NOMO-1 treated with DMSO at 0.1 percent for 48 hours (cell line): ENCODE results near the gene PHLDA2.
A peak's percentile ranks its signal among the peaks of the same experiment; 100 is the strongest.
"Not testable (repeated sequence)": the region's sequence is repeated elsewhere in the genome, so short reads cannot be mapped to it uniquely, and the experiment has no call there.

Experiments used
- DNase-seq: peaks from one replicate; lab custom pipeline; 2025; ENCODE audit not compliant: unreplicated experiment; lab: John Stamatoyannopoulos, UW

The PHLDA2 gene

DNA sequence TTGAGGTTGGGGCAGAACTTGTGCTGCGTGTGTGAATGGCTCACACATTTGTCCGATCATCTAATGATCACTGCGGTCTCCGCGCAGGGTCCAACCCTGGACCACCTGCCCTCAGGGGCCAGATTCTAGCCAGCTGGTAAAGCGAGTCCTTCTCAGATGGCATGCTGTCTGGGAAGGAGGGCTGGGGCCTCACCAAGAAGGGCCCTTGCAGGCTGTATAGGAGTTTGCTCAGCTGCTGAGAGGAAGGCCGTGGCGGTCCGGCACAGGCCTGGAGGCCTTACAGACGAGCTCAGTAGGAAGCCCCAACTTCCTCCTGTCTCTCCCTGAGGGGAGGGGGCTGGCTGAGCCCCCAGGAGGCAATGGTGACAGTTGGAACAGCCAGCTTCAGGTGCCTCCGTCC lies 13.7 kb downstream of the PHLDA2 start:
- no peak for DNase-seq

DNA sequence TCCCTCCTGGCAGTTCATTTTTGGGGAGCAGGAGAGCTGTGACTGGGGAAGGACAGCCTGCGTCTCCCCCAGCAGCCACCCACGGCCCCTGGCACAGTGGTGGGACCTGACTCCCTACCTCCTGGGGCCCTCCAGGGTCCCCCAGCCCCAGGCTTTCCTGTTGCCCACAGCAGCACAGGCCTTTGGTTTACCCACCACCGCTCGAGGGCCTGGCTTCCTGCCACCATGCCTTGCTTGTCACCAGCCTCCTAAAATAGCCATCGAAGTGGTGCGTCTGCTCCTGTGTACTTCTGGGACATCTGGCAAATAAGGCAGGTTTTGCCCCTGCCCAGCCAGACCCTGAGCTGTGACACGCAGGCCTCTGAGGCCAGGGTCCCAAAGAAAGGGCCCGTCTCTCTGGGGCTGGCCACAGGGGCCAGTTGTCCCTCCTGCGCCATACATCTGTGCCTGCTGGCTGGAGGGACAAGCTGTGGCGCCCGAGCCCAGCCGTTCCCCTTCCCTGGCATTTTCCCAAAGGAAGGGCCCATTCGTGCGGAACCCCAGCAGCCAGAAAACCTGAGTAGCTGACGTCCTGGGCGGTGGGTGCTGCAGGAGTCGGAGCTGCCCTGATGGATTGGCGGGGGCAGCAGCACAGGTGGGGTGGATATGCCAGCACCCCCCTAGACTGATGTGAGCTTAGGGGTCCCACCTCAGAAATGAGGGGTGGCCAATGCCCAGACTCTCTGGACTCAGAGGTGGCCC lies 14.6 kb downstream of the PHLDA2 start:
- no peak for DNase-seq

DNA sequence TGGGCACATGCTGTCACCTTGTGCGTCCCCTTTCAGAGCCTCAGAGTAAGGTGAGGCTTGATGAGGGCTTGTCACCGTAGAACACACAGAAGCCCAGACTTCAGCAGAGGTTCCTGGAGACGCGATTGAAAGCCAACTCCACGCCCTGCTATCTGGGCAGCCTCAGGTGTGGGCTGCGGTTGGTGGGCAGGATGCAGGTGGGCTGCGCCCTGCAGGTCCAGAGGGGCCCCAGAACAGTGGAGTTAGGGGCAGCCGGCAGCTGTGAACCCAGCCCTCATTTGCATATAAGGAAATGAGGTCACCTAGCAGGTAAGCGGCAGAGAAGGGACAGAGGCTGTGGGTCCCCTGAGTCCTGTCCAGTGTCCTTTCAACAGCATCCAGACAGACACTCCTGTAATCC lies 15.4 kb downstream of the PHLDA2 start:
- no peak for DNase-seq

DNA sequence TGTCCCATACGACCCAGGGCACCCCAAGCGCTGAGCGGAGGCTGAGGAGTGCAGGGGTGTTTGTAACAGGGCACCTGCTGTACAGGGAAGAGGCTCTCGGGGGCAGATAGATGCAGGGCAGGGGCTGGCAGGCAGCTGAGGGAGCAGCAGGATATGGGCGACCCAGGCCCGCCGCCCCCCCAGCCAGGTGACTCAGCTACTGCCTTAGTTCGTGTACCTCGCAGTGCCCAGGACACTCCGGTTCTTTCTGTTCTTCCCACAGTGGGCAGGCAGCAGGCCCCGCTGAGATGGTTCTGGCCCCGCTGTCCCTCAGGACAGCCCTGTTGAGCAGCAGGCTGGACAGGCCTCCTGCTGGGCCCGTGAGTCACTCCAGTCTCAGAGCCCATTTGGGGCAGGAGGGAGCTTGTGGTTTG lies 16.2 kb downstream of the PHLDA2 start:
- DNase-seq = no peak

DNA sequence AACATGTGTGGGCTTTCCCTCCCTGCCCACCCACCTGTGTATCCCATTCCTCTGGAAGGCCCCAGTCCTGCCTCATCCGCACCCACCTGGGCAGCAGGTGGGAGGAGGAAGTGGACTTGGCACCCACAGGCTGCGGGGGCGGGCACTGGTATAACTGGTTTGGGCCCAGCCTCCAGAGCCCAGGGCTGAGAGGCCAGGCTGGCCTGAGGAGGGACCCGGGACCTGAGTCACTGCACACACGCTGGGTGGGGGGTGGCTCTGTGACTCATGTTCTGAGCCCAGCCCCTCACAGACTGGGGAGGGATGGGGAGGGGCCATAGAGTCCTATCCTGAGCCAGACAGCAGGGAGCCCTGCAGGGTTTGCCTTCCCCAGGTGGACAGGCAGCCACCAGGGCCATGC lies 16.7 kb downstream of the PHLDA2 start:
- DNase-seq = no peak

DNA sequence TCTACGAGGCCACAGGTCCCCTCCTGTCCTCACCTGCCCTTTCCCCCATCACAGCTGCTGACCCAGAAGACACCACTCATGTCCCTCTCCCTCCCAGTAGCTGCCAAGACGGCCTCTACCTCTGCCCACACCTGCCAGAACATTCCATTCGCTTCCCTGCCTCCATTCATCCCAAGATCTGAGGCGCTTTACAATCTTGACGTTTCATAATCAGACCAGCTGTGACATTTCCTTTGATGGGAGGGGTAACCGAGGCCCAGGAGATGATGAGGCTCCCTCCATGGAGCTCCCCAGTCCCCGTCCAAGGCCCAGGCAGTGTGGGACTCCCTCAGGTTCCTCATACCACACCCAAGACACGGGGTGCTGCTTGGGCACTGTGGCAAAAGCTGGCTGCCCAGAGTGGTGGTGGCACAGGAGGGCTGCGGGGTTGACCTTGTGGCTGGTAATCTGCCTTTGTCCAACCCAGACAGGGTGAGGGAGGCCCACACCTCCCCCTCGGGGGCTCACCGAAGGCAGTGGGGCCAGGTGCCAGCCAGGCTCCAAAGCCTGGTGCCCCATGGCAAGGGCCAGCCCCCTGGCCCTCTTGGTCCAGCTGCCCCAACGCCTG lies 17.3 kb downstream of the PHLDA2 start:
- DNase-seq = no peak

DNA sequence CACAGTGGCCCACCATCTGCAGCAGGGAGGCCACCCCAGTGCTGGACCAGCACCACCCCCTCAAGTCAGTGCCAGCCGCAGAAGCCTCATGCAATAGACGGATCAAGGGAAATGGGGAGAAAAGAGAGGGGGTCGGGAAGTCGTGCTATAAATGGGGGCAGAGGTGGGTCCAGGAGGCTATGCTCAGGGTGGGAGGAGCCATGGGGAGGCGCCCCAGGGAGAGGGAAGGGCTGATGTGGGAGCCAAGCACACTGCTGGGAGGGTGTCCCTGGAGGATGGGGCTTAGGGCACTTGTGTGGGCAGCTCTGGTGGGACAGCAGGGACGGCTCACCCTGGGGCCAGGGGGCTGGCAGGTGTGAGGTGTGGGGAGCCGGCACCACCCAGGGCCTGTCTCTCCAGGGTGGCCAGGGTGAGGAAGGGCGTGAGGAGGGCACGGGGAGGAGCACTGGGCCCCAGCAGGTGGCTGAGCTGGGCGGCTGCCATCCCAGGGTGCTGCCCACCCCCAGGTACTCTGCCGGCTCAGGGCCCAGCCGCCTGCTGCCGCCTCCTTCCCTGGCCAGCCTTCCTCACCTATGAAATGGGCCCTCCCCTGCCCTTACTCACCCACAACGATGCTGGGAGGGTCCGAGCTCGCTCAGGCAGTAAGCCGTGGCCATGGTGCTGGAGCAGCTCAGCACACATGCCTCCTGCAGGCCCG lies 18.0 kb downstream of the PHLDA2 start:
- DNase-seq = no peak

DNA sequence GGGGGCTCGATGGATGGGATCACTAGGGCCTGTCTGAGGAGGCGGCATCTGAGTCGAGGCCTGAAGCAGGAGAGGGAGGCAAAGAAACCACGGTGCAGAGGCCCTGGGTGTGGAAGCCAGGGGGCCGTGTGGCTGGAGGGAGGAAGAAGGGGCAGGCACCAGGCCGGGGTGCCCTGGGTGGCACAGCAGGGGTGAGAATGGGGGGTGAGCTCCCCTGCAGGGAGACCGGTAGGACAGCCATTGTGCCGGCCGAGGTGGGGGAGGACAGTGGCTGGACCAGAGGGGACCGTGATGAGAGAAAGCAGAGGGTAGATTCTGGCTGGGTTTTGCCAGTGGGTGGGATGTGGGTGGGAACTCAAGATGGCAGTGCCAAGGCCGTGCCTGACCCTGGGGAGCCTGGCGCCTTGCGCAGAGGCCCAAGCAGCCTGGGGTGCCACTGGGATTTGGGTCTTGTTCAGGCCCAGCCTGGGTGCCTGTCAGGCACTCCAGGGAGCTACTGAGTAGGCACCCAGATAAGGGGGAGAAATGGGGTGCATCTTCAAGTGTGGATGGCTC lies 18.7 kb downstream of the PHLDA2 start:
- DNase-seq = no peak

DNA sequence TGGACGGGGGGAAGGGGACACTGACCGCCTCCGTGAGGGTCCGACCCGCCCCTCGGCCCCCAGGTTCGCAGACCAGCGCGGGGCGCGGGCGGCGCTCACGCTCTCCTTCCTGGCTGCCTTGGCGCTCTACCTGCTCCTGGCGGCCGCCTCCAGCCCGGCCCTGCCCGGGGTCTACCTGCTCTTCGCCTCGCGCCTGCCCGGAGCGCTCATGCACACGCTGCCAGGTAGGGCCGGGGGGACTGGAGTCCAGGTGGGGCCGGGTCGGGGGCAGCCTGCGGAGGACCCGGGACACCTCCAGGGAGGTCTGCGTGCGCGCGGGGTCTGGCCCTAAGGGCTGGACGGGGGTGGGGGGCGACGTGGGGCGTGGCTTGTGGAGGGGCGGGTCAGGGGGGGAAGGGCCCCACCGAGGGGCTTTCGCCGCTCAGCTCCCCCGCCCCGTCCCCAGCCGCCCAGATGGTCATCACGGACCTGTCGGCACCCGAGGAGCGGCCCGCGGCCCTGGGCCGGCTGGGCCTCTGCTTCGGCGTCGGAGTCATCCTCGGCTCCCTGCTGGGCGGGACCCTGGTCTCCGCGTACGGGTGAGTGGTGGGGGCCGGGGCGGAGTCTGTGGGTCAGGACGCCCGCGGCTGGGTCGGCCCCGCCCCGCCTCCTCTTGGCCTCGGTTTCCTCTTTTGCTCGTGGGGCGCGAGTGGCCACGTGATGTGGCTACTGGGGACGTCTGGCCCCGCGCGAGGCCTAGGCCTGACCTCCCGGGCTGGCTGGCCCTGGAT lies 19.9 kb downstream of the PHLDA2 start:
- no peak for DNase-seq

DNA sequence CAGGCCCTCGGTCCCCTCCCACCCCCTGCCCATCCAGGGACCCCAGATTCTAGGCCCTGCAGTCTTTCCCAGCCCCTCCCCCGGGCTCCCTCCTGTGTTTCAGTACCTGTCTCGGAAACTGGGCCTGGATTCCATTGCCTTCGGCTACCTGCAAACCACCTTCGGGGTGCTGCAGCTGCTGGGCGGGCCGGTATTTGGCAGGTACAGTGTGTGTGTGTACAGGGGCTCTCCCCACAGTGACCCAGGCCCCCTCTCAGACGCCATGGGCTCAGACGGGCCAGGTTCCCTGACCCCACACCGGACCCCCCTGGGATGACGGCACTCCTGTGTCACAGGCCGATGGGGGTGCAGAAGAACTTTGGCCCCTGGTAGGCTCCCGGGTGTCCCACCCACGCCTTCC lies 21.1 kb downstream of the PHLDA2 start:
- DNase-seq = no peak

DNA sequence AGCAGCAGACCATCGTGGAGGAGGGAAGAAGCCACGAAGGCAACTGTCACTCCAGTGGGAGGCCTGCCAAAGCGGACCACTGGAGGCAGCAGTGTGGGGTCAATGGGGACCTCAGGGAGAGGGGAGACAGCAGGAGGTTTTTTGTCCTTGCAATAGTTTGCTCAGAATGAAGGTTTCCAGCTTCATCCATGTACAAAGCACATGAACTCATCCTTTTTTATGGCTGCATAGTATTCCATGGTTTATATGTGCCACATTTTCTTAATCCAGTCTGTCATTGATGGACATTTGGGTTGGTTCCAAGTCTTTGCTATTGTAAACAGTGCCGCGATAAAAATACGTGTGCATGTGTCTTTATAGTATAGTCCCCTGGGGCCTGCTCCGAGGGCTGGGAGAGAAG lies 23.9 kb downstream of the PHLDA2 start:
- DNase-seq = not testable (repeated sequence)

DNA sequence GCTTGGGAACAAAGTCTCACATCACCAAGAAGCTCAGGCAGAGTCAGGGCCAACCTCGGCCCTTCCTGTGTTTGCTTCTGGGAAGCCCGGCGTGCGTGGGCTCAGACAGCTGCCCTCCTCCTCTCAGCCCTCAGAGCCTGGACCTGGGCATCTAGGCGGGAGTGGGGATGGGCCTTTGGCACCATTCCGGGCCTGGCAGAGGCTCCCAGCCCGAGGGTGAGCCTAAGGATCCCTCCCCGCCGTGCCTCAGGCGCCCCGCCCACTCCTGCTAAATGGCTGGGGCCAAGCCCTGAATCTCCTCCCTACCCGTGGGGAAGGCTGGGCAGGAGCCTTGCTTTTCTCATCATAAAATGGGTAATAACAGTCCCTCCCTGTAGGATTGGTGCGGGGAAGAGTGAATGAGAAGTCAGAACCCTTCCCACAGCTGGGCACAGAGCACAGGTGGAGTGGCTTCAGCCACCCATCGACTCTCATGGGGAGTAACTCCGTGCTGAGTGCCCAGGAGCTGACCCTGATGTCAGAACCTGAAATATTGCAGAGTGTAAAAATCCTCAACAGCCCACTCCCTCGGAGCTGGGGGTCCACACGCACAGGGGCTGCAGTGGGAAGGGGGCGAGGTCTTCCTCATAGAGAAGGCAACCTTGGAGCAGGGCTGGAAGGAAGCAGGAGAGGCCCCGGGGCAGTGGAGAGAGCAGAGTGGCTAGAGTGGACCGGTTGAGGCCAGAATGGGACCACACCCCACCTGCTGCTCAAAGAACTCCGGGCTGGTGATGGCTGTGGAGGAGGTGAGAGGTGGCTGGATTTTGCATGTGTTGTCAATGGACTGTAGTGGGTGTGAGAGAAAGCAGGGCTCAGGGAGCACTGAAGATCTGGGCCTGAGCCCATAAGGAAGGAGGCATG lies 24.8 kb downstream of the PHLDA2 start:
- no peak for DNase-seq

DNA sequence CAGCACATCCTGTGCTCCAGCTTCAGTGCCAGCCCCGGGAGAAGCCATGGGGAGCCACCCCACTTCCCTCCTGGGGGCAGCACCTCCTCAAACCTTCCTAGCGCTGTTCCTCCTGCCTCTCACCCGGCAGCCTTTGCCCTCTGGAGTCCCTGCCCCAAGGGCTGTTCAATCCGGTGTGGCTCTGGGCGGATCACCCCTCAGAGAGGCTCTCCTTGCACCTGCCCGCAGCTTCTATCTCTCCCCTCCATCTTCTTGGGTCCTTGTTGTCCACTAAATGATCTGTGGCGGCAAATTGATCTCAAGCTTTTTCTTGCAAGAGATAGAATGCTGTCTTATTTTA lies 25.6 kb downstream of the PHLDA2 start:
- DNase-seq = no peak

DNA sequence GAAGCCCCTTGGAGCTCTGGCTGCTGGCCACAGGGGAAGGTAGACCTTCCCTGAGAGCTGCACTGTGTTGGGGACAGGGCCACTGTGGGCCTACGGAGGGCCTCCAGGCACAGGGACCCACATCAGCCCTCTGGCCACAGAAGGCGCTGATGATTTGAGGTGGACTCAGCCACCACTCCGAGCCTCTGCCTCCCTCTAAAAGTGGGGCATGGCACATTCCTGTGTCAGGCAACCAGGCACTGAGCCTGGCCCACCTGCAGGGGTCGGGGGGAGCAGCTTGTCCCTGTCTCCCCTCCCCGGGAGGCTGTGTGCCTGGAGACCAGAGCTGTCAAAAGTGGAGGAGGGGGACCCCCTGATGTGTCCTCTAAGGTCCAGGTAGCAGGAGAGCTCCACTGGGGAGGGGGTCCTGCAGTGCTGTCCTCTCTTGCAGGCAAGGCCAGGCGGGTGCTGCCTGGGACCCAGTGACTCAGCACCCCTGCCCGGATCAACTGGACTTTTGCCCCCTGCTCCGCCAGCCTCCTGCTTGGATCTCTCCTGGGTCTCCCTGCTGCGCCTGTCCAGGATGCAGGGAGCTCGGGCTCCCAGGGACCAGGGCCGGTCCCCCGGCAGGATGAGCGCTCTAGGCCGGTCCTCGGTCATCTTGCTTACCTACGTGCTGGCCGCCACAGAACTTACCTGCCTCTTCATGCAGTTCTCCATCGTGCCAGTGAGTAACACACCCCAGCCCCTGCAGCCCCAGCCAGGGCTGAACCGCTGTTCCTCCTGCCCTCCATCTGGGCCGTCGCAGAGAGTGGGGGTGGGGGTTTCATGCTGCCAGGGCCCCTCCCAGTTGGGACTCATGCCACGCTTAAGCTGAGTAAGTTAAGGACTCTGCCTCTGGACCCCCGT lies 26.2 kb downstream of the PHLDA2 start:
- DNase-seq = no peak

DNA sequence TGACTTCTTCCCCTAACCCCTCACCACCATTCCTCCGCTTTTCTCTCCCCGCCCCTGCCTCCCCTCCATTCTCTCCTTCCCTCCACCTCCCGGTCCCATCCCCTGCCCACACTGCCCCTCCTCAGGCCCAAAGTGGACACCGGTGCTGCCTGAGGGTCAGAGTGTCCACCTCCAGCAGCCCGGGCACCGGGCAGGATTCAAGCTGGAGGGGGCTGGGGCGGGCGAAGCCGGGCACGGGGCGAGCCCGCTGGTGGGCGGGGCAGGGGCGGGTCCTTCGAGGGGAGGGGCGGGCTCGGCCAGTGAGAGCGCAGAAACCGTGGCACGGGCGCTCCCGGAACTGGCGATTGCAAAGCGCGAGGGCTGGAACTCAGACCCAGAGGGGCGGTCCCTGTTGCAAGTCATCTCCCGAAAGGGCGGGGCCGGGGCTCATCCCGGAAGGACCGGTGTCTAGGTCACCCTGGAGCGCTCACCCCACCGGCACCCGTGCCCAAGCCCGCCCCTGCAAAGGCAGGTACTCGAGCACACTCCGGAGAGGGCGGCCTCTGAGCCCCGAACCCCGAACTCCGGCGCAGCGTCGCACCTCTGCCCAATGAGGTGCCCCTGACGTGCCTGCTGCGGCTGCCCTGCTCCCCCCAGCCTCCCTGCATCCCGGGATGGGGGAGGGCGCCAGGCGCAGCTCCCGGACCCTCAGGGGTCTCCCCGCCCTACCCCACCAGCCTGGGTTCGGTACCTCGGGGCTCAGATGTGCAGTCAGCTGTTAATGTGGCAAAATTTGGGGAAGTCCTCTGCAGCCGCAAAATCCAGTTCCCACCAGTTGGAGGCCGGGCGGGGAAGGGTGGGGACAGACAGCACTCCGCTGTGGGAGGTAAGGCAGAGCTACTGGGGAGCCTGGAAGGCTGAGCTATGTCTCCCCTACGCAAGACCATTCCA lies 27.1 kb downstream of the PHLDA2 start:
- peak; percentile 97 for DNase-seq

DNA sequence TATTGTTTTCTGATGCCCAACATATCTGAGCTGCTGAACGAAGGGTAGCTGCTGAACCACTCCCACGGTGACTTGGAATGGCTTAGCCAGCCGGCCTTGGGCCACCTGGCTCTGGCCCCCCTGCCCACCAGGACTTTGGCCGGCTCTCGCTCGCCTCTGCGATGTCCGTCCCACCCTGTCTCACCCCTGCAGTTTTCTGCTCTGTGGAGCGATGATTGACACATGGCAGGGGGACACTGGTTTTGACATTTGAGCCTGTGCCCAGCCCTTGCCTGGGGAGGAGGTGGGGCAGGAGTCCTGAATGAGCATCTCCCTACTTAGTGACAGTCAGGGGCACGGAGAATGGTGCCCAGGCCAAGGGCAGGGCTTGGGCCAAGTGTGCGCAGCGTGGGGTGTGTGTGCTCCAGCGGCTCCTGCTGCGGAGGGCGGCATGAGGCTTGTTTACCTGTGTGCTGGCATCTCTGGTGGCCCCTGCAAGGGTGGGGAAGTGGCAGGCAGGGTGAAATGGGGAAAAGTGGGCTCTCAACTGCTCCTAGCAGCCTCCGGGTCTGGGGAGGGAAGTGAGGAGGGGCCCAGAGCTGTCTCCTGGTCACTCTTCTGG lies 27.9 kb downstream of the PHLDA2 start:
- DNase-seq = no peak

DNA sequence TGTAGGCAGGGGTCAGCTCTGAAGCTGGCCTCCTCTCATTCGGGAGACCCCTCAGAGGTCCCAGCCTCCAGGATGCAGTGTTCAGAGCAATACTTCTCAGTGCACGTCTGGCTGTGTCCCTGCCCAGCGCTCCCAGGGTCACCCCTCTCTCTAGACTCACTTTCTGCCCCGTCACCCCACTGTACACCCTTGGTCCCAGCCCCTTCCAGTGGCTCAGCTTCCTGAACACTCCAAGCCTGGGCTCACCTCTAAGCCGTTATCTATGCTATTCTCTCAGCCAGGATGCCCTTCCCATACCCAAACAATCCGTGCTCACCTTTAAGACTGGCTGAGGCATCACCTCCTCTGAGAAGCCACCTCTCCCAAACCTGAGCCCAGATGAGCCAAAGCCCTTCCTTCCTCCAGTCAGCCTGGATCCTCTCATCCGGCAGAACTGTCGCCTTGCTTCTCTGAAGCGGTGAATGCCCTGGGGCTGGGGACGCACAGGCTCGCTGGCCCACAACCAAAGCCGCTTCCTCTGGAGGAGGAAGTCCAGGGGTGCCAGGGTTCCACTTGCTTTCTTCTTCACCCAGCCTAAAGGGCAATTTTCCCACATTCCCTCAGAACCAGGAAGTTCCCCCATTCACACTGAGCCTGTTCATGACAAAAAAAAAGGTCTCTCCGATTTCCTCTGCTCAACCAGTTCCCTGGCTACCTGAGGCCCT lies 30.0 kb downstream of the PHLDA2 start:
- no peak for DNase-seq
